Uterus (tissue), 4 donors: ENCODE results near the gene ZNF3. TPM values are rescaled to one million over a fixed set of nuclear protein-coding genes. Genes with fewer than 3 reads are reported as not detected.

ENCODE experiments used
- DNase-seq, 2 donors: peaks; one replicate each; pipeline ENCODE4 v3.0.0-alpha.2; 2019 to 2020
- H3K27ac ChIP-seq, 2 donors: fragments of 200-600 bp; sonication (generic); 1 replicate in 1 of 2; 2 replicates in 1 of 2; pipeline ENCODE4 v1.5.1; 2016 to 2018
- H3K27me3 ChIP-seq, 2 donors: fragments of 200-600 bp; sonication (generic); one replicate each; pipeline ENCODE4 v1.5.1; 2018 to 2019; ENCODE audit warnings: control low read depth in 1 of 2
- H3K36me3 ChIP-seq, 2 donors: fragments of 200-600 bp; sonication (generic); one replicate each; pipeline ENCODE4 v1.5.1; 2019; ENCODE audit warnings: control low read depth in 1 of 2
- H3K4me1 ChIP-seq, 2 donors: fragments of 200-600 bp; sonication (generic); one replicate each; pipeline ENCODE4 v1.5.1; 2018 to 2019; ENCODE audit warnings: control low read depth in 1 of 2
- H3K4me3 ChIP-seq, 2 donors: fragments of 200-600 bp; sonication (generic); 1 replicate in 1 of 2; 2 replicates in 1 of 2; pipeline ENCODE4 v1.5.1; 2018 to 2019; ENCODE audit warnings: mild to moderate bottlenecking in 1 of 2
- H3K9me3 ChIP-seq, 2 donors: fragments of 200-600 bp; sonication (generic); one replicate each; pipeline ENCODE4 v1.5.1; 2019; ENCODE audit warnings: control low read depth in 1 of 2
- CTCF ChIP-seq, 4 experiments: fragments of 200-600 bp in 2 of 4; fragments of 450-650 bp in 2 of 4; sonication (generic) in 2 of 4; IDR thresholded peaks; one replicate each; pipeline ENCODE4 v1.5.1; 2016 to 2019; ENCODE audit warnings: antibody characterized with exemption in 4 of 4, mild to moderate bottlenecking in 2 of 4, moderate library complexity in 1 of 4
- POLR2A ChIP-seq, 2 donors: fragments of 450-650 bp; IDR thresholded peaks; one replicate each; pipeline ENCODE4 v1.6.1; 2016; ENCODE audit warnings: antibody characterized with exemption in 2 of 2, mild to moderate bottlenecking in 1 of 2, moderate library complexity in 1 of 2
- intact Hi-C: fragments of 100-400 bp; cut with DNase I; formaldehyde crosslinking; loops from one replicate; pipeline ENCODE4 v1.15.1; 2023; ENCODE audit warnings: low total_unique reads
- microRNA counts, 2 donors: library from miRNA; unstranded; fragments of <30 nt; microRNA quantifications; one replicate each; lab custom pipeline; 2016 to 2017
- microRNA-seq: library from miRNA; unstranded; fragments of <30 nt; microRNA quantifications from one replicate; pipeline ENCODE4, GENCODE V29; 2016; ENCODE audit warnings: borderline microRNAs expressed, borderline replicate concordance
- small RNA-seq: library from RNA; depleted of rRNA; stranded (forward); fragments of <200 nt; gene quantifications from one replicate; pipeline ENCODE3, GENCODE V24; 2016
- total RNA-seq, 4 donors: library from RNA; depleted of rRNA in 3 of 4; stranded (reverse); fragments of >200 nt in 3 of 4; gene quantifications; one replicate each; pipeline versions ENCODE4 v1.1.0 to v1.2.4, GENCODE V29; 2014 to 2023
- donor health status: DM: yes; HTN: yes; CAD: no.

Gene ZNF3
- total RNA-seq, 4 donors from 2014 or later = 10.9 to 69.4 (median 50.3) TPM

- no peaks in the 10 kb centered on the region for H3K36me3 ChIP-seq
- DNase-seq = no peak
- intact Hi-C loops = no loop called here
- no peak for TF ChIP-seq CTCF (IDR thresholded peaks at IDR 0.05)
- no peak for TF ChIP-seq POLR2A (IDR thresholded peaks at IDR 0.05)
- no peaks in the 10 kb centered on the region for H3K4me1 ChIP-seq
- no peaks in the 10 kb centered on the region for H3K9me3 ChIP-seq
- no peaks in the 10 kb centered on the region for H3K27me3 ChIP-seq
- no peak overlapping the region for H3K27ac ChIP-seq
- H3K4me3 ChIP-seq = no peak overlapping the region
Observed at GRCh38 chr7:100024020-100024619, 57.4 kb downstream of the ZNF3 start.

- TF ChIP-seq CTCF (IDR thresholded peaks at IDR 0.05) = no peak
- TF ChIP-seq POLR2A (IDR thresholded peaks at IDR 0.05) = no peak
- Histone ChIP-seq H3K4me1 (no peaks in the 10 kb centered on the region), H3K9me3 (no peaks in the 10 kb centered on the region), H3K4me3 (no peak overlapping the region), H3K36me3 (no peaks in the 10 kb centered on the region), H3K27me3 (no peaks in the 10 kb centered on the region), H3K27ac (no peak overlapping the region)
- DNase-seq = no peak
- intact Hi-C loops = no loop called here
Observed at GRCh38 chr7:100023526-100023925, 58.0 kb downstream of the ZNF3 start.

GRCh38 chr7:100022621-100023020 is 58.9 kb downstream of the ZNF3 start:
- Histone ChIP-seq H3K4me1 (no peaks in the 10 kb centered on the region), H3K36me3 (no peaks in the 10 kb centered on the region), H3K27me3 (no peaks in the 10 kb centered on the region), H3K4me3 (no peak overlapping the region), H3K9me3 (no peaks in the 10 kb centered on the region), H3K27ac (no peak overlapping the region)
- intact Hi-C loops = no loop called here
- no peak for TF ChIP-seq POLR2A (IDR thresholded peaks at IDR 0.05)
- no peak for TF ChIP-seq CTCF (IDR thresholded peaks at IDR 0.05)
- no peak for DNase-seq

- Histone ChIP-seq H3K27me3 (no peaks in the 10 kb centered on the region), H3K4me3 (no peak overlapping the region), H3K36me3 (no peaks in the 10 kb centered on the region), H3K9me3 (no peaks in the 10 kb centered on the region), H3K27ac (no peak overlapping the region), H3K4me1 (peaks cover 0 to 8% of the 10 kb centered on the region in 2 donors)
- DNase-seq = no peak
- TF ChIP-seq CTCF (IDR thresholded peaks at IDR 0.05) (no peak), POLR2A (IDR thresholded peaks at IDR 0.05) (no peak)
- intact Hi-C loops = no loop called here
Observed at GRCh38 chr7:100021297-100021696, 60.2 kb downstream of the ZNF3 start.

MicroRNA genes within 50 kb of the gene (microRNA counts, 767-probe panel; counts per million panel counts)
- microRNA hsa-miR-106b-5p (lab: Ali Mortazavi, UCI) = 4,873 to 5,524 counts per million in 2 donors
- 6,719 to 8,131 counts per million in 2 donors for microRNA hsa-miR-25-3p (lab: Ali Mortazavi, UCI)
- 5,809 to 7,005 counts per million in 2 donors for microRNA hsa-miR-93-5p (lab: Ali Mortazavi, UCI)

Small RNA genes lying within 50 kb of the gene (microRNA-seq; reads per million reads assigned to microRNA genes)
- gene MIR106B (727 reads per million, percentile 78 among the genes with 10 or more reads in this experiment), gene MIR25 (439 reads per million, percentile 73 among the genes with 10 or more reads in this experiment), gene MIR93 (1,466 reads per million, percentile 83 among the genes with 10 or more reads in this experiment)

Small RNA genes lying within 50 kb of the gene (small RNA-seq; reads per million reads assigned to genes)
- gene MIR106B (7.0 reads per million, percentile 88 among the genes with 10 or more reads in this experiment), gene MIR25 (213 reads per million, percentile 95 among the genes with 10 or more reads in this experiment), gene MIR93 (12.2 reads per million, percentile 90 among the genes with 10 or more reads in this experiment)

Other genes with a start within 250 kb of the ZNF3 start
- gene OR2AE1, start 204.7 kb downstream of the ZNF3 start, total RNA-seq = not detected
- 10 to 100 TPM; 22.6 to 51.7 (median 44.3) TPM for gene TRIM4, start 162.2 kb downstream of the ZNF3 start, total RNA-seq
- under 1 TPM in 1 of 4 donors, not detected in 3; 0.79 TPM for gene GJC3, start 152.1 kb downstream of the ZNF3 start, total RNA-seq
- not detected for gene AZGP1, start 105.7 kb downstream of the ZNF3 start, total RNA-seq
- gene ZKSCAN1, start 66.1 kb downstream of the ZNF3 start, total RNA-seq = 10 to 100 TPM; 20.9 to 96.7 (median 53.6) TPM
- 10 to 100 TPM in 3 of 4 donors, 1 to 10 TPM in 1; 5.0 to 28.9 (median 17.0) TPM for gene ZSCAN21, start 31.9 kb downstream of the ZNF3 start, total RNA-seq
- gene COPS6, start 7.2 kb upstream of the ZNF3 start, total RNA-seq = 100 to 1,000 TPM in 1 of 4 donors, 10 to 100 TPM in 3; 31.8 to 110 (median 53.1) TPM
- gene MCM7, start 19.7 kb upstream of the ZNF3 start, total RNA-seq = 10 to 100 TPM; 18.7 to 74.8 (median 43.3) TPM
- gene AP4M1, start 19.9 kb upstream of the ZNF3 start, total RNA-seq = 10 to 100 TPM in 3 of 4 donors, 1 to 10 TPM in 1; 5.0 to 52.0 (median 33.6) TPM
- 10 to 100 TPM; 23.5 to 68.9 (median 67.7) TPM for gene TAF6, start 37.6 kb upstream of the ZNF3 start, total RNA-seq
- gene CNPY4, start 37.9 kb upstream of the ZNF3 start, total RNA-seq = 10 to 100 TPM in 2 of 4 donors, 1 to 10 TPM in 1, not detected in 1; 3.3 to 53.6 (median 24.7) TPM
- 10 to 100 TPM in 1 of 4 donors, 1 to 10 TPM in 3; 1.3 to 12.4 (median 4.6) TPM for gene MBLAC1, start 45.2 kb upstream of the ZNF3 start, total RNA-seq
- gene LAMTOR4, start 67.2 kb upstream of the ZNF3 start, total RNA-seq = 100 to 1,000 TPM in 3 of 4 donors, 10 to 100 TPM in 1; 53.3 to 197 (median 115) TPM
- gene TRAPPC14, start 77.0 kb upstream of the ZNF3 start, total RNA-seq = 10 to 100 TPM in 1 of 4 donors, 1 to 10 TPM in 3; 2.8 to 22.3 (median 5.7) TPM
- 10 to 100 TPM in 1 of 4 donors, 1 to 10 TPM in 1, under 1 TPM in 1, not detected in 1; 0.51 to 12.1 (median 7.5) TPM for gene GAL3ST4, start 86.9 kb upstream of the ZNF3 start, total RNA-seq
- gene GPC2, start 95.7 kb upstream of the ZNF3 start, total RNA-seq = 1 to 10 TPM in 2 of 4 donors, under 1 TPM in 1, not detected in 1; under 0.01 to 9.3 (median 4.5) TPM
- 1 to 10 TPM in 1 of 4 donors, under 1 TPM in 1, not detected in 2; 0.49 to 2.5 TPM for gene STAG3, start 96.2 kb upstream of the ZNF3 start, total RNA-seq
- gene PVRIG, start 138.2 kb upstream of the ZNF3 start, total RNA-seq = under 1 TPM in 1 of 4 donors, not detected in 3; 0.21 TPM
- gene SPDYE3, start 226.0 kb upstream of the ZNF3 start, total RNA-seq = not detected